Brain pericyte (primary cell): Measurements from ENCODE around the gene ARHGAP1.

Experiments used
- DNase-seq: peaks from one replicate; pipeline ENCODE4 v3.0.0-alpha.2; 2012; ENCODE audit warnings: low read depth, low spot score

The ARHGAP1 gene

GRCh38 chr11:46694072-46694471 lies 6.3 kb downstream of the ARHGAP1 start:
- DNase-seq: no peak

- no peak for DNase-seq
Observed at GRCh38 chr11:46693597-46694012, 6.8 kb downstream of the ARHGAP1 start.

DNA sequence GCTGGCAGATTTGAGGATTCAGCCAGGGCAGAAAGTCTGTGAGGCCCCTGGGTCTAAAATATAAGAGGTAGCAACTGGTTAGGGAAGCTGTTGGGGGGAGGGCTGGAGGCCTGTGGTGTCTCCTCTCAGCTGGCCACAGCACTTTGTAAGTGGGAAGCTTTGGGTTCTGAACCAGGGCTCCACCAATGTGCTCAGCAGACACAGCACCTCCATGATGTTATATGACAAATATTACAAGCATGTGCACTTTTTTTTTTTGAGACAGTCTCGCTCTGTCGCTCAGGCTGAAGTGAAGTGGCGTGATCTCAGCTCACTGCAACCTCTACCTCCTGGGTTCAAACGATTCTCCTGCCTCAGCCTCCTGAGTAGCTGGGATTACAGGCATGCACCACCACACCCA lies 8.0 kb downstream of the ARHGAP1 start:
- no peak for DNase-seq

DNA sequence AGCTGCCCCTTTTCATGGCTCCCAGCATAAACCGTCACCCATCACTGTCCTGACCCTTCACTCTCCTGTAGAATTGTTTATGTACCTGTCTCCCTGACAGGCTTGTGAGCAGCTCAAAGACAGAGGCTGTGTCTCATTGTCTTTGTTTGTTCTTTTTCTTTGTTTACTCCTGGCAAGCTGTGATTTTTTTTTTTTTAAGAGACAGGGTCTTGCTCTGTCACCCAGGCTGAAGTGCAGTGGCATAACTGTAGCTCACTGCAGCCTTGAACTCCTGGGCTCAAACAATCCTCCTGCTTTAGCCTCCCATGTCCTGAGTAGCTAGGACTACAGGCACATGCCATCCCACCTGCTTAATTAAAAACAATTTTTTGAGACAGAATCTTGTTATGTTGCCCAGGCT lies 9.7 kb downstream of the ARHGAP1 start:
- DNase-seq: no peak

DNA sequence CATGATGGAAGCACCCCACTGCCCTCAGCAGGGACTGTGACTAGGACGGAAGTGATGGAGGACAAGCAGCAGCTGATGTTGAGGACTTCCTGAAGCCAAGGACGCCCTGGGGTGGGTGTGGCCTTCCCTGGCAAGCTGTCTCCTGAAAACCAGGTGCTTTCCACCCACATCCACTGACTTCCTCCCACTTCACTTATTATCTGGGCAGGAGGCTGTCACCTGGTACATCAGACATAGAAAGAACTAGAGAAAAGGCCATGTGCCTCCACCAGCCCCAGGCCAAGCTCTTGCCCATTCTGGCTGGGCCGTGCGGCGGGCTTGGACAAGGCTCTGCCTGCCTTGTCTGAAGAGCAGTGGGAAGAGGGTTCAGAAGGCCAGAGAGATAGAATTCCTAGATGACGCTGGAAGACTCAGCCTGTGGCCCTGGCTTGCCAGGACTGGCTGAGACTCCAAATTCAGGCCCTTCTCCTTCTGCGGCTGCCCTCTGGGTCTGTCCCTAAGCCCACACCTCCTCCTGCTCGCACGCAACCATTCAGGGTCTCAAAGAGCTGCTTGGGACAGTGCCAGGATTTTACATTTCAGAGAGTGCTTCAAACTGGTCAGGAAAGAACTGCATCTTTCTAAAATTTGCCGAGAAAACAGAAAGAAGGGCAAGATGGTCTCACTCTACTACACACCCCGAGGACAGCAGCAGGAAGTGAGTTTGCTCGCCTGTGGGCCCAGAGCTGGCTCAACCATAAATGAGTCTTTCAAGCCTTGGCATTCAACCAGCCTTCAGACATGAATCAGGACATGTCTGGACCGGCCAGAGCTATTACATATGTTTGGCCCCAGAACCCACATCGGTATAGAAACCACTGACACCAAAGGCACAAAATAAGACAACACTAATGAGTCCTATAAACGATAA lies 13.3 kb downstream of the ARHGAP1 start:
- DNase-seq: no peak

DNA sequence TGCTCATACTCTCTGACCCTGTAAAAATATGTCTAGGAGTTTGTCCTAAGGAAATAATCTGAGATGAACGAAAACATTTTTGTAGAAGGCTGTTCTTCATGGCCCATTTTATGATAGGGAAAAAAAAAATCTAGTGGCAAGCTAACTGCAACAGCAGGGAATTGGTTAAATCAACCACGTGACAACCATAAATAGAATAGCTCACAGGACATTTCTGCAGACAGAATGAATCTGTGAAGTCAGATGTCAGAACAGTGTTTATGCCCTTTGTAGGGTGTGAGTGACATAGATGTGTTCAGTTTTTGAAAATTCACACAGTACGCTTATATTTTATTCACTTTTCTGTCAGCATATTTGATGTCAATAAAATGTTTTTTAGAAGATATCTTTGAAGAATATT lies 16.1 kb downstream of the ARHGAP1 start:
- DNase-seq: no peak

- DNase-seq: no peak
Observed at GRCh38 chr11:46682773-46683752, 17.4 kb downstream of the ARHGAP1 start.

GRCh38 chr11:46681814-46682213 lies 18.6 kb downstream of the ARHGAP1 start:
- DNase-seq: no peak

- DNase-seq: no peak
Observed at GRCh38 chr11:46680815-46681214, 19.6 kb downstream of the ARHGAP1 start.

- DNase-seq: no peak
Observed at GRCh38 chr11:46680164-46680760, 20.2 kb downstream of the ARHGAP1 start.

- DNase-seq: no peak
Observed at GRCh38 chr11:46679241-46680163, 20.9 kb downstream of the ARHGAP1 start.

DNA sequence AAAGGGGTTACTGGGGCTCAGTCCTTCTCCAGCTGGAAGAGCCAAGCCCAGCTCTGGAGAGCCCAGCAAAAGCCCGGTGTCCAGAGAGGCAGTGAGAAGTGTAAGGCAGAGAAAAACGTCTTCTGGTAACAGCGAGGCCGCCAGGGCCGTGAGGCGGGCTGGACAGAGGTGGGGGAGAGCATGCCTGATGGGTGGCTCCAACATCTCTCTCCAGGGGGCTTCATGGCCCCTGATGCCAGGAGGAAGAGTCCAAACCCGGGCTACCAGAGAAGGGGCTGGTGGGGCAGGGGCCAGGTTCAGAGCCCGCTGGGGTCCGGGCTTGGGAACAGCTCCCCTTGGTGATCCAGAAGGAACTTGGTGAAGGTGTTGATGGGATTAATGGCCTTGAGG lies 21.7 kb downstream of the ARHGAP1 start:
- DNase-seq: no peak

- no peak for DNase-seq
Observed at GRCh38 chr11:46677991-46678740, 22.3 kb downstream of the ARHGAP1 start.

DNA sequence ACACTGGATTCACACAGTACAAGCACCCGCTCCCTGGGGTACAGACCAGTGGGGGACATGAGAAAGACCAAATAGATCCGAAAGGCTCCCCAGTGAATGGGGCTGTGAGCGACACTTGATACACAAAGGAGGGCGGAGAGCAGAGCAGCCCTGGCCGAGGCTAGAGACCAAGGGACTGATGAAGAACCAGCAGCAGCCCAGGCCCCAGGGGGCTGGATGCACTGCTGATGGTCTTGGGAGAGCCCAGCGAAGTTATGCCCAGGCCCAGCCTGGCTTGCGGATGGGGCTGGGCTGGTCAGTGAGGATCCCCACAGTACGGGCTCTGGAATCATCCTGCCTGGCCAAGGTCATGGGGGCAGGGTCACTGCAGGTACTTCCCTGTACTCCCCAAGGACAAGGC lies 23.2 kb downstream of the ARHGAP1 start:
- no peak for DNase-seq

- no peak for DNase-seq
Observed at GRCh38 chr11:46676436-46677158, 23.8 kb downstream of the ARHGAP1 start.

DNA sequence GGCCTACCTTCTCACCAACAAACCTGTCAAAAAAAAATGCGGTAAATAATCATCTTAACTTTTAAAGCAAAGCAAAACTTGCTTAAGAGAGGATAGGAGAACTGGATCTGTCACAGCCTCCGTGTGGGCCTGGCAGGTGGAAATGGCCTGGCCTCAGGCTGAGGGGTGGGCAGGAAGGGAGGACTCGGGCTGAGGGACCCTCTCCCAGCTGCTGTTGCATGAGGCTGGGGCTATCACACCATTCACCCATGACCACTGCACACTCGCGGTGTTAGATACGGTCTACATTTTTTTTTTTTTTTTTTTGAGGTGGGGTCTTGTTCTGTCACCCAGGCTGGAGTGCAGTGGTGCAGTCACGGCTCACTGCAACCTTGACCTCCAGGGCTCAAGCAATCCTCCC lies 24.5 kb downstream of the ARHGAP1 start:
- no peak for DNase-seq

DNA sequence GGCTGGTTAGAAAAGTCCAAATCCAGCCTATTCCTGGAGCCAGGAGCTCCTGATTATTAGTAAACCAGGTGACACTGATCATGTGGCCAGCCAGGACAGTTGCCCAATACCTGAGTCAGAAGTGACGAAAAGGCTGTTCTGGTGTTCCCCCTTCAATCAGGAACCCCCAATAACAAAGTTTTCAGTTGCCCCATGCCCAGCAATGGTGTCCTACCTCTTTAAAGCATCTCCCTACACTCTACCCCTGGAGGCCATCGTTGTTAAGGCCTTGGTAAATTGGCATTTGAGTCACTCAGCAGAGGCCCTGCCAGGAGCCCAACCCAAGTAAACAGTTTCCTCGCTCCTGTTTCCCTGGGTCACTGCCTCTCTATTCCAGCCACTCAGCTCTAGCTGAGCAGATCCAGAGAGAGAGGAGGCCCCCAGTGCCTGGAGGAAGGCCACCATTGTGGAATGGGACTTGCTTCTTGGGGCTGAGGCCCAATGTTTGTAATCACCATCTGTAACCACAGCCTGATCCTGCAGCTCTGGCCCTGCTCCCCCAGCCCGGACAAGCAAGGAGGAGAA lies 25.0 kb downstream of the ARHGAP1 start:
- no peak for DNase-seq

DNA sequence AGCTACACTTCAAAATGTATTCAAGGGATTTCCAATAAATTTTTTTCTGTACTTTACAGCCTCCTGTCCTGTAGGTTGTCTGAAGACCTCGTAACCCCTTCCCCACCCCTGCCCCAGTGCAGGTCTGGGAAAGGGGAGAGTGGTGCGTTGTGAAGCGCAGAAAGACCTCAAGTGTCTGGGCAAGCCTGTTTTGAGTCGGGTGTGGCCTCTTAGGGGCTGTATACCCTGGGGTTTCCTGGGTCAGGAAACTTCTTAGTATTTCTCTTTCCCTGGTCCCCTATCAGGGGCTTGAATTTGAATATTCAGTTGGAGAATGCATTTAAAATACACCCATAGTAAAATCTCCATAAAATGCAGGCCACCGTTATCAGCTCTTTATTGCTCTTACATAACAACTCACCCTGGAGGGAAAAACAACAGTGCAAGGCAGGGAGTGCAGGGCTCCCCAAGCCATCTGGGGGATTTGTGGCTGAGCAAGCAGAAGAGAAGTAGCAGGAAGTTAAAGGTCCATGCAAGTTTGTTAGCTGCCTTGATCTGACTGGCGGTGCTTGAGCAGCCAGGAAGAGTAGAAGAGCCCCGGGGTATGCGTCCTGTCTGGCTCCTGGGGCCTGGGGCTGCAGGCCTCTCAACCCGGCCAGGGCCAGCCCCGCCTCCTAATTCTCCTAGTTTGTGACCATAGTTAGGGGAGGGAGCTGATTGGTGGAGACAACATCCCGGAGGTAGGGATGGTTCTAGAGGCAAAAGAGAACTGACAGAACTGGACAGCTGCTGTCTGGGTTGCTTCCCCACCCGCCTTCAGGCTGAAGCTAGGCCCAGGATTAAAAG lies 25.7 kb downstream of the ARHGAP1 start:
- no peak for DNase-seq
